ENCODE data around the gene ERC2. TPM values are rescaled to one million over a fixed set of nuclear protein-coding genes. Genes with fewer than 3 reads are reported as not detected.

Gene ERC2
- total and polyA plus RNA-seq, 2 of the 8 experiments (the other 6 are each of a cell fraction or from before 2014, with no cell fraction given) = 16.4 to 22.8 TPM

- no peak overlapping the region for H2AK5ac ChIP-seq (ENCODE audit: low read depth, low read length)
- no peaks in the 10 kb centered on the region for H3K79me2 ChIP-seq (ENCODE audit: control insufficient read depth in 1 of 2, insufficient read depth in 2 of 2, low read length in 2 of 2)
- POLR2A ChIA-PET (ENCODE audit: partially characterized antibody) = no interaction called here
- no peaks in the 10 kb centered on the region for H3K23me2 ChIP-seq (ENCODE audit: low read depth, low read length)
- no peak overlapping the region for H3K9ac ChIP-seq (replicated peaks in 1 of 4; ENCODE audit: extremely low read depth in 1 of 4, low read depth in 3 of 4, low read length in 3 of 4)
- H3K4me3 ChIP-seq (ENCODE audit: extremely low read depth in 1 of 4, insufficient read depth in 2 of 4, low read depth in 3 of 4, low read length in 4 of 4) = no peak overlapping the region
- no peak overlapping the region for H2BK120ac ChIP-seq (replicated peaks; ENCODE audit: low read depth, low read length)
- CTCF ChIA-PET (ENCODE audit: partially characterized antibody) = interaction anchor here (0.5 to 1.2 kb wide), 2 partner anchors 8 to 498 kb away, joined by 3 read pairs; no protein-coding TSS in a partner anchor
- H3K4me1 ChIP-seq (replicated peaks in 1 of 4; ENCODE audit: control insufficient read depth in 3 of 4, insufficient read depth in 4 of 4, low read length in 3 of 4) = no peaks in the 10 kb centered on the region
- no peak overlapping the region for H3K23ac ChIP-seq (ENCODE audit: insufficient read length)
- H2BK20ac ChIP-seq (ENCODE audit: low read length) = no peak overlapping the region
- H3K56ac ChIP-seq (replicated peaks; ENCODE audit: insufficient read length, low read depth, low read length) = no peak overlapping the region
- H3K9me3 ChIP-seq (ENCODE audit: insufficient read depth in 2 of 2, low read depth in 1 of 2, low read length in 1 of 2) = no peaks in the 10 kb centered on the region
- no peak overlapping the region for H3K14ac ChIP-seq (ENCODE audit: insufficient read length)
- no peak for FAIRE-seq
- no peaks in the 10 kb centered on the region for H3K27me3 ChIP-seq (replicated peaks in 1 of 4; ENCODE audit: control insufficient read depth in 3 of 4, extremely low read depth in 1 of 4, insufficient read depth in 3 of 4, low read length in 3 of 4)
- DNase-seq (ENCODE audit: low read depth in 1 of 2, low spot score in 2 of 2) = no peak
- H3K4ac ChIP-seq (replicated peaks; ENCODE audit: insufficient read length, low read depth, low read length) = no peak overlapping the region
- H3K79me1 ChIP-seq (ENCODE audit: low read depth, low read length) = no peaks in the 10 kb centered on the region
- H4K5ac ChIP-seq (ENCODE audit: insufficient read length, low read depth, low read length) = no peak overlapping the region
- H2BK15ac ChIP-seq (ENCODE audit: low read length) = no peak overlapping the region
- H3K36me3 ChIP-seq (ENCODE audit: control insufficient read depth in 2 of 4, insufficient read depth in 4 of 4, low read length in 3 of 4) = no peaks in the 10 kb centered on the region; a peak in 1 of 8 replicates
- H3K4me2 ChIP-seq (ENCODE audit: insufficient read depth in 1 of 2, low read depth in 2 of 2, low read length in 2 of 2) = no peak overlapping the region
- no peak overlapping the region for H3K27ac ChIP-seq (ENCODE audit: low read depth, low read length)
- H2AFZ ChIP-seq (ENCODE audit: low read length) = no peak overlapping the region
- H2BK12ac ChIP-seq (ENCODE audit: low read depth, low read length) = no peak overlapping the region
- H4K20me1 ChIP-seq (replicated peaks in 1 of 2; ENCODE audit: control insufficient read depth in 1 of 2, insufficient read depth in 2 of 2, low read length in 2 of 2) = no peaks in the 10 kb centered on the region
- H4K8ac ChIP-seq (ENCODE audit: extremely low read depth, insufficient read depth, low read length) = no peak overlapping the region
- H3K18ac ChIP-seq (ENCODE audit: extremely low read depth, low read length) = no peak overlapping the region
- no peak overlapping the region for H2BK5ac ChIP-seq (ENCODE audit: low read depth, low read length)
- WGBS, 2 experiments (ENCODE audit: extremely low coverage in 1 of 2, insufficient coverage in 1 of 2, insufficient read length in 1 of 2, insufficient replicate concordance in 2 of 2, low coverage in 1 of 2, low lambda C conversion rate in 2 of 2, missing lambda C conversion rate in 1 of 2) = 88% methylated on average over 4 of the region's 4 CpGs; no CpG with 5 or more reads in 1 of the 2 experiments
- no peak overlapping the region for H4K91ac ChIP-seq (replicated peaks; ENCODE audit: insufficient read length, low read length)
- TF ChIP-seq YY1 (IDR thresholded peaks at IDR 0.05; ENCODE audit: low read depth, low read length) (no peak), TAF7 (optimal IDR thresholded peaks at IDR 0.05; ENCODE audit: borderline replicate concordance, low read depth, low read length) (no peak), SUZ12 (IDR thresholded peaks at IDR 0.05; ENCODE audit: low read length) (no peak), CTCF (IDR thresholded peaks at IDR 0.05; ENCODE audit: control extremely low read depth in 1 of 3, insufficient read depth in 1 of 3, low read depth in 1 of 3, low read length in 3 of 3) (no peak), POLR2A (IDR thresholded peaks at IDR 0.05; ENCODE audit: control extremely low read depth in 1 of 2, low read depth in 2 of 2, low read length in 2 of 2) (no peak), SP4 (IDR thresholded peaks at IDR 0.05; ENCODE audit: low read length) (no peak), TBP (IDR thresholded peaks at IDR 0.05; ENCODE audit: low read depth, low read length) (no peak), NANOG (IDR thresholded peaks at IDR 0.05; ENCODE audit: insufficient read depth, low read depth, low read length, poor library complexity, severe bottlenecking) (no peak), TCF12 (IDR thresholded peaks at IDR 0.05; ENCODE audit: low read depth, low read length) (no peak), CTBP2 (IDR thresholded peaks at IDR 0.05; ENCODE audit: borderline replicate concordance, insufficient read depth, insufficient read length, low read length) (no peak)
- TF ChIP-seq, protein P1, sequence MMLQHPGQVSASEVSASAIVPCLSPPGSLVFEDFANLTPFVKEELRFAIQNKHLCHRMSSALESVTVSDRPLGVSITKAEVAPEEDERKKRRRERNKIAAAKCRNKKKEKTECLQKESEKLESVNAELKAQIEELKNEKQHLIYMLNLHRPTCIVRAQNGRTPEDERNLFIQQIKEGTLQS (IDR thresholded peaks at IDR 0.05; ENCODE audit: insufficient read depth, low read depth, low read length) = no peak
- TF ChIP-seq, protein P2, sequence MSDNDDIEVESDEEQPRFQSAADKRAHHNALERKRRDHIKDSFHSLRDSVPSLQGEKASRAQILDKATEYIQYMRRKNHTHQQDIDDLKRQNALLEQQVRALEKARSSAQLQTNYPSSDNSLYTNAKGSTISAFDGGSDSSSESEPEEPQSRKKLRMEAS (IDR thresholded peaks at IDR 0.05) = no peak
These were observed 323.5 kb downstream of the ERC2 start for GRCh38 chr3:56144805-56145204.

All from H1 (cell line).